Left hindlimb (tissue), 1 donor: Measurements from ENCODE around the gene MAN1A1.
"Not testable (repeated sequence)": the region's sequence is repeated elsewhere in the genome, so short reads cannot be mapped to it uniquely, and the experiment has no call there.

Experiments used
- DNase-seq: peaks from one replicate; pipeline ENCODE4 v3.0.0-alpha.2; 2018

The MAN1A1 gene

DNA sequence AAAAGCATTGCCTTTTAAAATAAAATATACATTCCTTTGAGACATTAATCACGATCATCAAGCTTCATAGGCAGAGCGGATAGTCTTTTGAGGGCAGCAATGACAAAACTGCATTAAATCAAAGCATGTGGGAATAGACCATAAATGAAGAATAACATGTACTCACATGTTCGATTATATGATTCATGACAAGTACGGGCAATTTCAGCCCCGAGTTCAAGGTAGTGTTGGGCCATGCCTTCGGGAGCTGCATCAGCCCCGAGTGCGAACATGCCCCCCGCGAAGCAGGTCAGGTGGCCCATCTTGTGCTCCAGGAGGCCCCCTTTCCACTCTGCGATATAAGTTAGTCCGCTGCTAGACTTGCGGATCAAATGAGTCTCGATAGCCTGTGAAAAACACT lies 160.1 kb downstream of the MAN1A1 start:
- DNase-seq, result no peak

DNA sequence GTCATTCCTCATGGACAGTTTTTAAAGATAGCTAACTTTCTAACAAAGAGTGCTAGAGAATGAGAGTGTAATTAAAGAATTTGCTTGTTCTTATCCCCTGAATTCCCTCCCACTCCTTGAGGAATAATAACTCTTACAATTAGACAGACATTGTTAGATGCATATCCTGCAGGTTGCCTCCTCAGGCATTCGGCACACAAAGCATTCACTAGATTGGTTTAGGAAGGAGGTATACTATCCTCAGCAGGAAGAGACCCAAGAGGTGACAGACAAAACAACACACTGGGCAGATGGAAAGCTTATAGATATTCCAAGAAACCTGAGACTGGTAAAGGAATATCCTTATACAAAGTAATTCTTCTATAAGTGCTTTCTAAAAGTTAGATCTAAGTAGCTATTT lies 162.0 kb downstream of the MAN1A1 start:
- no peak for DNase-seq

DNA sequence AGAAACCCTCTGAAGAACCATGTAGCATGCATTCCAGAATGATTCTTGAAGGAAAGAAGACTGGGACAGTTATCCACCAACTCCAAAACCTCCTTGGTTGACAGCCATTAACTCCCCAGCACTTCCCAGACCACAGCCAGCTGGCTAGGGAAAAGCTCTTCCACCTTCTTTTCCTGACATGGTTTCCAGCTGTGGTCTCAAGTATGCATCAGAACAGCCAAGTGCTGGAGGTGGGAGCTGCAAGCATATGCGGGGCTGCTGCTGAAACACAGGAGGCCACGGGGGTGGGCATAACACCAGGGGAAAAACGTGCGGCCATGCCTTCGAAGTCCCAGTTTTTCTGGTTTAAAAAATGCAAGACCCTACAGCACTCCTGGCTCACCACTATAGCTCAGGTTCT lies 163.1 kb downstream of the MAN1A1 start:
- no peak for DNase-seq

DNA sequence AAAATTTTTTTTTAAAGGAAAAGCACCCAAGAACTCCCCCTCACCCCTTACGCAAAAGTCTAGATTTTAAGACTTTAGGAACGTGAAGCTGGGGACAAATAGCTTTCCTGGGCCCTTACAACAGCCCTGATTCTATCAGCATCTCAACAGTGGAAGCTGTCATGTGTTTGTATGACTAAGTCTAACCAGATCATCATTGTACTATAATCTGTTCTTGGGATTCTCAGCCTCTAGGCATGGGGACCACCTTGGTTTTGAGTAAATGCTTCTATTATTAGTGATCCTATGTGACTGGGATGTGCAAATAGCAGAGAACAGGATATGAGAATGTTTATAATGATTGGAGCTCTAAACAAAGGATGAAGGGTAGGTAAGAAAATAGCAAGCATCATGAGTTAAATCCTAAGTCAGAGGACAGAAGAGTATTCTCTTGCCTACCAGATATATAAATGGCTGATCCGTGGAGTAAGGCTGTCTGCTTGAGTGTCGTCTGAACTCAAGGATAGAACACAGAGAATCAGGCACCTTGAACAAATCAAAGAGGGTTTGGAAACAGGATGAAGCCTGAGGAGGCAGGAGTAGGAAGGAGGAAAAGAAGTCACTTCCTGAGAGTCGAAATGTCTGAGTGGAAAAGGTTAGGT lies 165.4 kb downstream of the MAN1A1 start:
- no peak for DNase-seq

DNA sequence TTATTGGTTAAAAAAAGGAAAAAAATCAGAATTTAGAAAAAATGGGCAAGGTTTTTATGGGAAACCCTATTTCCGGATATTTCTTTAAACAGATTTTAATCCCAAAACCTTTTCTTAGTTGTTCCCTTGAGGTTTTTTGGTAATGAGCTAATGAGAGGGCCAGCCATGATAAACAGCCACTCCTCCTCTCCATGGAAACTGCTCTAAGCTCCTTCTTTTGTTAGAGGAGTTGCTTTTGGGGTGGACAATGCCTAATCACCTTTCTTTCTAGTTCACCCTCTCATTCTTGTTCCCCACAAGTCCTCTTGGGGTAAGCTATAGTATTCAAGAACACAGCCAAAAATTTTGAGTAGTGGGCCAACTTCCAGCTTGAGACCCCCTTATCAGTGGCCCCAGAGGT lies 166.1 kb downstream of the MAN1A1 start:
- DNase-seq, result no peak

DNA sequence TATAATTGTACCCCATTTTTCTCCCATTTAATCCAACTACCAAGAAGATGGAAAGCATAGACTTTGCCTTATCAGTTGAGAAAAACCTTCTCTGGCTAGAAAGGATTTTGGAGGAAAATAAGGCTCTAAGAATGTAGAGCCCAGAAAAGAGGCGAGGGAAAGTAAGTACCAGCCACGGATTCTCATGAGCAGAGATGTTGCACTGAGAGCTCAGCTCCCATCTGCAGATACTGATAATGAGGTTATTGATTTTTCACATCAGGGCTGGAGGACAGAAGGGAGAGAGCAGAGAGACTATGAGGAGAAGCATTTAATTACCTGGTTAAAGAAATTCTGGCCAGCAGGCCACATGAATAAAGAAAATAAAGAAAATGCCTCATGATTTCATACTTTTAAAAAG lies 166.7 kb downstream of the MAN1A1 start:
- DNase-seq, result no peak

DNA sequence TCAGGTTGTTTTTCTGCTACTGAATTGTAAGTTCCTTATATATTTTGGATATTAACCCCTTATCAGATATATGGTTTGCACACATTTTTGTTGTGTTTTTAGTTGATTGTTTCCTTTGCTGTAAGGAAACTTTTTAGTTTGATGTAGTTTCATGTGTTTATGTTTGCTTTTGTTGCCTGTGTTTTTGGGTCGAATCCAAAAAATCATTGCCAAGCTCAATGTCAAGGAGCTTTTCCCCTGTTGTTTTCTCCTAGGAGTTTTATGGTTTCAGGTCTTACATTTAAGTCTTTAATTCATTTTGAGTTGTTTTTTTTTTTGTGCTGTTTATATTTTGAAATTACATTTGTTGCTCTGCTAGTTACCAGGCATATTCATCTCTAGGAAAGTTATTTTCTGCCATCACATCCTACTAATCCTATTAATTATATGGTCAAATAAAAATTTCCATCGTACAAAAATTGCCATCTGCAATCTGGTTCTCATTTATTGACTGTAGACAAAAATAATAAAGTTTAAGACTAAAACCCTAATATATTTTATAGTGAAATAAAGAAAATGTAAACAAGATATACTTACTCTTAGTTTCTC lies 167.3 kb downstream of the MAN1A1 start:
- DNase-seq, result no peak

DNA sequence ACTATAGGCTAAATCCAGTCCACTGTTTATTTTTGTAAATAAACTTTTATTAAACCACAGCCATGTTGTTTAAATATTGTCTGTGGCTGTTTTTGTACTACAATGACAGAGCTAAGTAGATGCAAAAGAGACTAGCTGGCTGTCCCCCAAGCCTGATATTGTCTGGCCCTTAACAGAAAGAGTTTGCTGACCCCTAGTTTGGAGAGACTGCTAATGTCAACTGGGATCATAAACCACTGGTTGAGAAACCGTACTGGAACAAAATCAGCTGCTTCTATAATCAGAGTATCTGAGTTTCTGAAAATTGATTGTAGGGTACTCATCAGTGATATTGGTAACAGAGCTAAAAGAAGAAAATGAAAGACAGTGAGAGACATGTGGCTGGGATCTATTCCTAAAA lies 168.5 kb downstream of the MAN1A1 start:
- DNase-seq, result no peak

DNA sequence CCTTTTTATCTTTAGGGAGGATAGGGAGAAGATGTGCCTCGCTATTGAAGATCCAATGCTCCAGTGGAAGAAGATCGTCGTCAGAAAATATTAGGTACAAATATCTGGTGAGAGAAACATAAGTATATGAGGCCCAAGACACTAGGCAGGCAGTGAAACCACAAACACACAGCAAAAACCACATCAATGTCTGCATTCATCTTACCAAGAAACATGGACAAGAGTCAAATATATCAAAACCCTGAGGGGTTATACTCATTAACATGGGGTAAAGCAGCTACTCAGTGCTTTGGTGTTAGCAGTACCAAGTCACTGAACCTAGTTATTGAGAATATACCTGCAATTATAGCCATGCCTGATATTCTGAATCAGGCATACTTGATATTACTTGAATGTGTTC lies 169.7 kb downstream of the MAN1A1 start:
- DNase-seq, result no peak

DNA sequence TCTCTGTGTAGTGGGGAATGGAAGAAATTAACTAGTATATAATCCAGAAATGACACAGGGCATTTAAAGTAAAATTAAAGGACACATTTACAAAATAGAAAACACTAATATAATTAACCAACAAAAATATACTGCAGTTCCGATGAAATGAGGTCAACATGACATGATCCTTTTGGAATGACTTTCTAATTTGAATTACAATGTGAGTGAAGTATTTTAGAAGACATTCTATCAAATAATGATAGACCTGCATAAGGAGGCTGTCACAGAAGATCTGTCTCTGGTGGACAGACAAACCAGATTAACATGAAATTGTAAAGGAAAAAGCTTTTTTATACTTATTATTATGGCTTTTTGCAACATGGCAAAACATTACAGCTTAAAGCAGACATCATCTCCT lies 170.5 kb downstream of the MAN1A1 start:
- DNase-seq, result no peak

DNA sequence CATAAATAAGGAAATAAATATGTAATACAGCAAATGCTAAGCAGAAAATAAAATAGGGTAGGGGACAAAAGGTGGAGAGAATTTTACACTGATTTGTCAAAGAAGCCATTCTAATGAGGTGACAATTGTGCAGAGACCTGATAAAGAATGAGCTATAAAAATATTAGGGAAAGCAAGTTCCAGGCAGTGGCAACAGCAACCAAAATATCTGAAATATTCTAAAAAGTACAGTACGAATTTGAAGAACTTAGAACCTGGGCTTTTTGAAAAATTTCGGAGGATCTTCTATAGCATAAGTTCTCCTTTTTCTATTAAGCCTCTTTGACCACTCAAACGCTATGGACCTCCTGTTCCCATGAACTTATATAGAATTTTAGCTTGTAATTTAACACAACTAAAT lies 173.1 kb downstream of the MAN1A1 start:
- DNase-seq, result no peak

DNA sequence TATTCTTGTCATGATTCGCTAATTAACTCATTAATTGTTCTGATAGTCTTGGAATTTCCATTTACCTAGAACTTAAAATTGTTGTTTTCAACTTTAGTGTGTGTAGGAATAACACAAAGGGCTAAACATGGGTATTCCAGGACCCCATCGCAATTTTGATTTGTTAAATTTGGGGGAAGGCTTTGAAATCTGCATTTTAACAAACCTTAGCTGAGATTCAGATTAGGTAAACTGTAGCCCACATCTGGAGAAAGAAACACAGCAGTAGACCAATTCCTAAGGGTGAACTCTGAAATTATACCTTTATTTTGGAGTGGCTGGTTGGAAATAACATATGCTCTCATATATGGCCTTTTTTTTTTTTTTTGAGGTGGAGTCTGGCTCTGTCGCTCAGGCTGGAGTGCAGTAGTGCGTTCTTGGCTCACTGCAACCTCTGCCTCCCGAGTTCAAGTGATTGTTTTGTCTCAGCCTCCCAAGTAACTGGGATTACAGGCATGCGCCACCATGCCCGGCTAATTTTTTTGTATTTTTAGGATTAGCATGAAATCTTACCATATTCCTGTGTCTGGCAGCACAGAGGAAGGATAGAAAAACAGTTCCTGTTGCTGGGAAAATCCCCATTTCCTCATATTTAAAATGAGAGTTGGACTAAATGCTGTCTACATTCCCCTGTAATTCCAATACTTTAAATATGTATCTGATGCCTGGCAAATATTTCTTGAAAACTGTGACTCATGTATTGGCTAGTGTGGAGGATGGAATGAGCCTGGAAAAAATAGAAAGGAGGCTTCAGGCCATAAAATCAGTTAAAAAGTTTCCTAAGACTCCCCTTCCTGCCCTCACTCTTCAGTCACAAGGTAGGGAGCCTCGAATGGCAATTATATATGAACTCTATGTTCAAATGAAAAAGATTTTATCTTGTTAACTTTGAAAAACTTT lies 174.4 kb downstream of the MAN1A1 start:
- no peak for DNase-seq

DNA sequence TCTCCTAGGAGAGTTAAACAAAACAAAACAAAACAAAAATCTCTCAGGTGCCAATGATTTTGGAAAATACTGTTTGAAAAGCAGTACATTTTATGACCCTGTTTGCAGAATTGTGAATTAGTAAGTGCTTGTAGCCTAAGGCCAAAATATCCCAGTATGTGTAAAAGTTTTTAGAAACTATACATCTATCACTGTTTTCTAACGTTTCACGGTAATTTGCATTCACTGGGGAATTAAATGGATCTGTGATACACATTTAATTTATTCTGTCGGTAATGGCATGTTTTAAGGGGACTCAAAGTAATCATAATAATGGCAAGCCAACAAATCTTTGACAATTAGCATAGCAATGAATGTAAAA lies 175.5 kb downstream of the MAN1A1 start:
- no peak for DNase-seq

DNA sequence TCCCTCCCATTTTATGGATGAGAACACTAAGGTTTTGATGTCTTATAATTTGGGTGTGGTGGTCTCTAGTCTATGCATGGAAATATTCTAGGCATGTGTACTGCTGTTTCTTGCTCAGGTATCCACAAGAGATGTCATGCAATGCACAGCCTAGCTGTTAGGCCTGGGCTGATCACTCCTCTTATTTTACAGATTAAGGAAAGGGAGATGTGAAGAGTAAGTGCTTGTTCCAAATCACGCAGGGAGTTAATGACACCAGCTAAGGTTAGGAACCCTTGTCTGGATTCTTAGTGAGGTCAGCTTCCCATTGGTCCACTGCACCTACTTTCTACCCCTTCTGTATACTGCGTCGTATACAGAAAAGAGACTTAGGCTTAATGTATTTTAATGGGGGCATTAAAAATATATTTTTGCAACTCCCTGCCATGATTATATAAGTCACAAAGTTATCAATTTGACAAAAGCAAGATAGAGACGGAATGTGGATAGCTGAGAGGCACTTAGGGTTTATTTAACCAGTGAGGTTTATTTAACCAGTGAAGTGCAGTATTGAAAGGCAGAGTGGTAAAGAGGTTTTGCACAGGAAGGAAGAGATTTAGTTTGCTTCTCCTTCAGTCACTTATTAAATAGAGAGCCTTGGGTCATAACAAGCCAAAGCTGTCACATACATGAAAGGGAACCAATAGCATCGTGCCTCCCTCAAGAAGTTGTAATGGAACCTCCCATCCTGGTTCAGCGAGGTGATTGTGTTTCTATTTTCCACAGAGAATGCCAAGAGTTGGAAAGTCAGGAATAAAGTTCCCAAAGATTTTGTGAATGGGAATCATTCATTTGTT lies 176.1 kb downstream of the MAN1A1 start:
- DNase-seq, result no peak

DNA sequence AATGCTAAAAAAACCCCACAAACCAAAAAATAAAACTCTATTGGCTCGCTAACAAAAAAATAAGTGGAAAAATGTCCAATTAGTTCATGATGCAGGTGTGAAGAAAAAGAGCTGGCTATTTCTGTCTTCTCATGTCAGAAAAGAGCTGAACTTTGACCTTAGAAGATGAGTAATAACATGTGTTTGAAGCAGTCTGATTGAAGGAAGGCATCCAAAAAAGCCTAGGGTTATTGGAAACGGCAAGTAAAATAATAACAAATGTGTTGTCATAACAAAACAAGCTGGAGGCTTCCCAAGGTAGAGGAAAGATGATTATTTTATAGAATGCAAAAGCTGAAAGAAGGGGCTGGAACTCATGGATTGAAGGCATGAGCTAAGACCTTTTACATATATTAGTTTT lies 176.7 kb downstream of the MAN1A1 start:
- no peak for DNase-seq

DNA sequence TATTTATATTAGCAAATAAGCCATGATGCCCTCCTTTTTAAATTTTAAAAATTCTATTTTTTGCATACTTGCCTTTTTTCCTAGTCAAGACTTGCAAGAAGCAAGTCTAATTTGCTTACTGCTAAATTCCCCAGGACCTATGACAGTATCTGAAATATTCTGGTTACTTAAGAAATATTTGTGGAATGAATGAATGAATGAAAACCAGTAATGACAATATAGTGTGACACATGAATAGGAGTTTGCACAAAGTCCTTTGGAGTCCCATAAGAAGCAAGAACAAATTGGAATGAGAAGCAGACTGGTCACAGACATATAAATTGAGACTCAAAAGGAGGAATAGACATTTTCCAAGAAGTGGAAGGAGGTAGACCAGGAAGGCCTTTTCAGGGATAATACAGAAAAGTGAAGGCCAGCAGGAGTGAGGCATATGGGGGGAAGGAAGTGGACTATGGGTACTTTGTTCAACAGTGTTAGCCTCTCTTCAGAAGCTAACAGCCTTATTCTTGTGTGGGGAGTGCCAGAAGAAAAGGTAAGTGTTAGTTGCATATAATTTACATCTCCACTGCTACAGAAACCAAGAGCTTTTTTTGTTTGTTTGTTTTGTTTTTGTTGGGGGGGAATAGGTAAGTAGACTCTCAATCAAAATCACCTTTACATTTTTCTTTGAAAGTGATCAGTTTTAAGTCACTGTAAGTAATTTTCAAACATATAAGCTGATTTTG lies 177.5 kb downstream of the MAN1A1 start:
- no peak for DNase-seq

DNA sequence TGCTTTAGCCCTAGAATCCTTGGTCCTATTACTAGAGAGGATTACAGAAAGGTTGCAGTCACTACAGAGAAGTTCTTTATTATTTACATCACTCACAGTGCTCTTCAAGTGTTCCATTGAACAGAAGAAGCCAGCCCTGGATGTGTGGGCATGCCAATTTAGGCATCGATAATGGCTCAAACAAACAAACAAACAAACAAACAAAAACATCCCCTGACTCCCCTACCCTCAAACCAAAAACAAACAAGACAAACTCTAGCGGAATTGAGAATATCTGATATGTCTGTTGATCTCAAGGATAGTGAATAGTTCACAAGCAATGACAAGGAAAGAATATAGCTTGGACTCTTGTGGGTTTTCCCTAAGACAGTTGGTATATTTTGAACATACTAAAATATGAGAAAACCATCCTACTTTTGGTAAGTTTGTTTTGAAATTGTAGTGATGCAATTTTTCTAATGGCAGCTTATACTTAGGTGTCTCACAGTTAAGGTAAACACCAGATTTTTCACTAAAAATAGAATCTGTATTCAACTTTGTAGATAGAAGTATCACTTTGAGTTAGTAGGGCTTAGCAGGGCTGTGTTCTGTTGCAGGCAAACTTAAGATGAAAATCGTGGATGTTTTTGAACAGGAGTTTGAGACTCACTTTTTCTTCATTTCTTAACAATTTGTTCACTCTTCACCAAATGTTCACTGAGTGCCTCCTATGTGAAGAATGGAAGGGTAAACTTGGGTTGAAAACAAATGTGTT lies 178.3 kb downstream of the MAN1A1 start:
- no peak for DNase-seq

DNA sequence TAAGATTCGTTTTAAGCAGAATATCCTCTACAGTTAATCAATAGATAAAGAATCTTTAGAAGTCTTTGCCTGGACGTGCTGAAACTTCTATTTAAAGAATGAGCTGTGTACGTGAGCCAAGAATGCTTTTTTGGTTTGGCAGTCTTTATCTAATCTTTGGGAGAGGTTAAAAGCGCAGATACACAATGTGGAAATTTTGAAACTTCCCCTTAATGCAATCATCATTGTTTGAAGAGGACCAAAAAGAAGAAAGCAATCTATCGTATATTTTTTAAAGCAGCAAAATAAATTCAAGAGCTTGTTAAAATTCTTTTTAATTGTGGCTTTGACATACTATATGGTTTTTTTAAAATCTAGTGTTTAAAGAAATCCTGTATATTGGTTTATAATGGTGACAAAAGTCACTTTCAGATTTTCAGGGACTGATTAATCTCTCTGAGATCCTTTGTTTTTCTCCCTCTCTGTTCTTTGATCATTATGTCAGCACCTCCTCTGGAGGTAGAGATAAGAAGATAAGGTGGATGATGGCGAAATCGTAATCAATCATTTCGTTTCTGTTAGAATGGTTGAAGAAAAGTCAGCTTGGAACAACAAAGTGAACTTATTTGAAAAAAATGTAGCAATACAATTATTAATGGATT lies 179.0 kb downstream of the MAN1A1 start:
- DNase-seq, result no peak

DNA sequence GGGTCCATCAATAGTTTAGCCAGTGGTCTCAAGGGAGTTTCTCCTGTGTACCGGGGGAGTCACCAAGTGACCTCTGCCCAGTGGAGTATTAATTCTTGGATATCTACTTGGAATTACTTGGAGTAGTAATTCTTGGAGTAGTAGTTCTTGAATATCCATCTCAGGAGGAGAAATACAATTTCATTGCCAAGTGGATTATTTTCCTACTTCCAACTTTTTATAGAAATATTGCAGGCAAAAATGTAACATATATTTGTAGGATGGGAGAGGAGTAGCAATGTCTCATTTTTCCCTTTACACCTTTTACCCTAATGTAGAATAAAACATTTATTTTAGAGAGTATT lies 179.5 kb downstream of the MAN1A1 start:
- DNase-seq, result no peak

DNA sequence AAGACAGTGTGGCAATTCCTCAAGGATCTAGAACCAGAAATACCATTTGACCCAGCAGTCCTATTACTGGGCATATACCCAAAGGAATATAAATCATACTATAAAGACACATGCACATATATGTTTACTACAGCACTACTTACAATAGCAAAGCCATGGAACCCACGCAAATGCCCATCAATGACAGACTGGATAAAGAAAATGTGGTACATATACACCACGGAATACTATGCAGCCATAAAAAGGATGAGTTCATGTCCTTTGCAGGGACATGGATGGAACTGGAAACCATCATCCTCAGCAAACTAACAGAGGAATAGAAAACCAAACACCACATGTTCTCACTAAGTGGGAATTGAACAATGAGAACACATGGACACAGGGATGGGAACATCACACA lies 180.2 kb downstream of the MAN1A1 start:
- DNase-seq, result not testable (repeated sequence)

DNA sequence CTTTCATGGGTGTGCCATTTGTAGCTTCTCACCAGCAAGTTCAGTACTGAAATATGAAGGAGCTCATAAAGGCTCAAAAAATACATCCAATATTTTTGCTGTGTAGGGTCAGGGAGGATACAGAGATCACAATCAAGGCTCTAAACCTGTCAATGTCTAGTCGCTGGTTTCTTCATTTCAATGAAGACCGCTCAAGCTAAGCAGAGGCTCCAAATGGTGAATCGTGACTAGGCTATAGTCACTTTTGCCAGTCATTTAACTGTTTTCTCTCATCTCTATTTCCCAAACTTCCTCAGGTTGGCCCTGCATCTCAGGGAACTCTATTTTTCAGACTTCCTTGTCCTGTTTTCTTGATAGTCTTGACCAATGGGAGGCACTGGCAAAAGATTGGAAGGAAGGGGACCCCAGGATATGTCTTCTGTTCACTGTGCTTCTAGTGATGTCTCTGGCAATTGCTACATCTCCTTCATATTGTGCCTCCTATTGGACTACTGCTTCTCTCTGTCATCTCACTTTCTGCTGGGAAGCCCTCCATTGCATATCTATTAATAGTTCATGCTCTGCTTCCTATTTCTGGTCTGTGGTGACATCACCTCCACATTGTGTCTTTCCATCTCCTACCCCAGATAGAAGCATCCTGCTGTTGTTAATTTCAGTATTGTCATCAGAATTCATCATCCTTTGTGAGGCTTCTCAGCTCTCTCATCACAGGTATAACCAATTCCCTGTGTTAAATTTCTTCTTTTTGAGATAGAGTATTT lies 183.4 kb downstream of the MAN1A1 start:
- DNase-seq, result no peak
